T-cell (primary cell): Measurements from ENCODE around the gene NF2. TPM values are rescaled to one million over a fixed set of nuclear protein-coding genes. Genes with fewer than 3 reads are reported as not detected.
A peak's percentile ranks its signal among the peaks of the same experiment; 100 is the strongest.
"Not testable (repeated sequence)": the region's sequence is repeated elsewhere in the genome, so short reads cannot be mapped to it uniquely, and the experiment has no call there.

ENCODE experiments used
- ATAC-seq, 4 experiments: fragments of 200-7000 bp in 3 of 4; fragments of 150-1000 bp in 1 of 4; cut with Tn5 transposase; replicated peaks in 1 of 4; 1 replicate in 3 of 4; 2 replicates in 1 of 4; pipeline ENCODE4 v1.10.0; 2021; ENCODE audit warnings: moderate library complexity in 3 of 4, mild to moderate bottlenecking in 2 of 4, moderate number of reproducible peaks in 1 of 4
- CTCF ChIA-PET, 2 donors: fragments of 300-600 bp; sonication (Branson Sonifier 250); formaldehyde crosslinking; loops; one replicate each; lab custom pipeline; 2022; ENCODE audit warnings: antibody characterized with exemption in 2 of 2; lab: Charles Lee
- POLR2A ChIA-PET, 2 donors: fragments of 300-600 bp; sonication (Branson Sonifier 250); formaldehyde crosslinking; loops; one replicate each; lab custom pipeline; 2022; ENCODE audit warnings: antibody characterized with exemption in 2 of 2; lab: Charles Lee
- DNase-seq, 35 experiments: peaks; one replicate each; pipeline versions ENCODE4 v3.0.0 to v3.0.0-alpha.2; 2013 to 2023
- H3K27ac ChIP-seq: one replicate; pipeline ENCODE4 v1.5.1; 2013; ENCODE audit warnings: low read length
- H3K27me3 ChIP-seq, 2 experiments: replicated peaks in 1 of 2; 1 replicate in 1 of 2; 2 replicates in 1 of 2; pipeline versions ENCODE4 v1.6.1 to v1.7.0; 2013; ENCODE audit warnings: low read length in 1 of 2, mixed read lengths in 1 of 2; ENCODE audit not compliant: control insufficient read depth in 2 of 2, insufficient read depth in 2 of 2; ENCODE audit errors: extremely low read depth in 1 of 2
- H3K36me3 ChIP-seq, 2 donors: 1 replicate in 1 of 2; 2 replicates in 1 of 2; pipeline versions ENCODE4 v1.6.1 to v1.7.0; 2013; ENCODE audit warnings: low read length in 1 of 2; ENCODE audit not compliant: control insufficient read depth in 2 of 2, insufficient read depth in 1 of 2; ENCODE audit errors: extremely low read depth in 1 of 2
- H3K4me1 ChIP-seq, 2 experiments: 1 replicate in 1 of 2; 2 replicates in 1 of 2; pipeline versions ENCODE4 v1.6.1 to v1.7.0; 2013; ENCODE audit warnings: low read length in 2 of 2, mixed read lengths in 1 of 2; ENCODE audit not compliant: insufficient read depth in 2 of 2, control insufficient read depth in 1 of 2; ENCODE audit errors: extremely low read depth in 1 of 2
- H3K4me3 ChIP-seq, 2 donors: 1 replicate in 1 of 2; 2 replicates in 1 of 2; pipeline versions ENCODE4 v1.5.1 to v1.7.0; 2013; ENCODE audit warnings: mild to moderate bottlenecking in 2 of 2, low read length in 1 of 2, moderate library complexity in 1 of 2; ENCODE audit not compliant: control insufficient read depth in 1 of 2; ENCODE audit errors: extremely low read depth in 1 of 2
- H3K9me3 ChIP-seq: 2 replicates; pipeline ENCODE4 v1.7.0; 2013
- H3K27ac Mint-ChIP-seq, 2 donors: one replicate each; pipeline ENCODE4 v1.8.0; 2020 to 2021; ENCODE audit warnings: mild to moderate bottlenecking in 2 of 2, mixed read lengths in 2 of 2
- H3K27me3 Mint-ChIP-seq, 2 donors: one replicate each; pipeline ENCODE4 v1.8.0; 2021 to 2022; ENCODE audit warnings: mixed read lengths in 2 of 2
- H3K36me3 Mint-ChIP-seq: one replicate; pipeline ENCODE4 v1.8.0; 2021; ENCODE audit warnings: mixed read lengths
- H3K4me1 Mint-ChIP-seq, 3 donors: one replicate each; pipeline ENCODE4 v1.8.0; 2020 to 2022; ENCODE audit warnings: mixed read lengths in 3 of 3, mild to moderate bottlenecking in 1 of 3
- H3K4me3 Mint-ChIP-seq, 3 donors: one replicate each; pipeline ENCODE4 v1.8.0; 2020 to 2022; ENCODE audit warnings: mild to moderate bottlenecking in 3 of 3, mixed read lengths in 3 of 3, moderate library complexity in 3 of 3
- H3K9me3 Mint-ChIP-seq, 3 donors: one replicate each; pipeline ENCODE4 v1.8.0; 2020 to 2022; ENCODE audit warnings: mixed read lengths in 3 of 3
- WGBS: methylation state at CpG from one replicate; pipeline ENCODE4 v1.1.5; 2013; ENCODE audit warnings: missing lambda C conversion rate; ENCODE audit not compliant: insufficient coverage; 5-methylcytosine and 5-hydroxymethylcytosine counted together
- total RNA-seq, 35 experiments: library from RNA in 6 of 35; stranded (reverse) in 6 of 35; fragments of 120-200 nt in 1 of 35; gene quantifications; one replicate each; pipeline versions ENCODE4 v1.2.1 to v1.2.4 and lab custom pipeline; 2013 to 2026

The NF2 gene
- total RNA-seq, 5 donors from 2014 or later (not counting 1 experiment from before 2014, with no cell fraction given): 26.1 to 33.4 (median 31.9) TPM

GRCh38 chr22:29580200-29580810, 23.1 kb upstream of the NF2 start:
- peak overlapping the region; percentile 62 for H3K27ac ChIP-seq
- DNase-seq: peak in 3 of 35 experiments; percentile 3 to 11 (median 11)
- Mint-ChIP-seq H3K4me1 (peaks cover 16 to 24% (median 17%) of the 10 kb centered on the region in 3 donors), H3K9me3 (no peaks in the 10 kb centered on the region), H3K27ac (peak overlapping the region; percentile 78 to 86), H3K4me3 (peak overlapping the region; percentile 87 to 96 (median 90)), H3K27me3 (no peaks in the 10 kb centered on the region), H3K36me3 (no peaks in the 10 kb centered on the region)
- H3K4me1 ChIP-seq: peaks cover 0 to 16% of the 10 kb centered on the region in 2 experiments
- 33% methylated on average over 7 of the region's 8 CpGs for WGBS
- ATAC-seq: peak in 3 of 4 experiments; percentile 16 to 27 (median 26)
- ChIA-PET CTCF (no interaction called here), POLR2A (no interaction called here)
- no peaks in the 10 kb centered on the region for H3K9me3 ChIP-seq
- peak overlapping the region; percentile 72 to 75 for H3K4me3 ChIP-seq
- no peaks in the 10 kb centered on the region for H3K36me3 ChIP-seq
- no peaks in the 10 kb centered on the region for H3K27me3 ChIP-seq

- no peak overlapping the region for H3K27ac ChIP-seq
- DNase-seq (no peak), ATAC-seq (no peak)
- peaks cover 0 to 16% of the 10 kb centered on the region in 2 experiments for H3K4me1 ChIP-seq
- H3K4me1 Mint-ChIP-seq: peaks cover 16 to 24% (median 17%) of the 10 kb centered on the region in 3 donors
- 98% methylated on average over 7 of the region's 12 CpGs for WGBS
- H3K27me3 ChIP-seq: no peaks in the 10 kb centered on the region
- H3K27me3 Mint-ChIP-seq: no peaks in the 10 kb centered on the region
- peak overlapping the region; percentile 80 to 91 for H3K27ac Mint-ChIP-seq
- no peaks in the 10 kb centered on the region for H3K9me3 ChIP-seq
- peak overlapping the region; percentile 87 to 96 (median 90) for H3K4me3 Mint-ChIP-seq
- ChIA-PET POLR2A (no interaction called here), CTCF (interaction anchor here in 1 of 2 donors (0.6 kb wide), 1 partner anchor 687 kb away, joined by 5 read pairs; no protein-coding TSS in a partner anchor)
- H3K36me3 ChIP-seq: no peaks in the 10 kb centered on the region
- H3K9me3 Mint-ChIP-seq: no peaks in the 10 kb centered on the region
- H3K4me3 ChIP-seq: peak overlapping the region in 1 of 2 donors; percentile 5
- H3K36me3 Mint-ChIP-seq: no peaks in the 10 kb centered on the region
Observed at GRCh38 chr22:29581799-29582198, 21.6 kb upstream of the NF2 start.

GRCh38 chr22:29584975-29585374, 18.5 kb upstream of the NF2 start:
- CTCF ChIA-PET: no interaction called here
- POLR2A ChIA-PET: no interaction called here
- WGBS: 92% methylated on average over 2 of the region's 5 CpGs
- Mint-ChIP-seq H3K27ac (no peak overlapping the region), H3K4me1 (peaks cover 16 to 20% (median 16%) of the 10 kb centered on the region in 3 donors), H3K4me3 (no peak overlapping the region), H3K9me3 (no peaks in the 10 kb centered on the region), H3K36me3 (no peaks in the 10 kb centered on the region), H3K27me3 (no peaks in the 10 kb centered on the region)
- no peak overlapping the region for H3K4me3 ChIP-seq
- ATAC-seq (no peak), DNase-seq (no peak)
- H3K9me3 ChIP-seq: no peaks in the 10 kb centered on the region
- H3K36me3 ChIP-seq: no peaks in the 10 kb centered on the region
- peaks cover 0 to 15% of the 10 kb centered on the region in 2 experiments for H3K4me1 ChIP-seq
- H3K27me3 ChIP-seq: no peaks in the 10 kb centered on the region
- H3K27ac ChIP-seq: no peak overlapping the region

GRCh38 chr22:29586193-29586705, 17.2 kb upstream of the NF2 start:
- POLR2A ChIA-PET, H3K4me3 ChIP-seq, H3K27me3 Mint-ChIP-seq, DNase-seq, ATAC-seq, H3K9me3 ChIP-seq, H3K4me3 Mint-ChIP-seq, H3K27ac Mint-ChIP-seq, H3K27ac ChIP-seq, H3K27me3 ChIP-seq, H3K36me3 Mint-ChIP-seq, H3K36me3 ChIP-seq, H3K9me3 Mint-ChIP-seq: not testable (repeated sequence)
- WGBS: 89% methylated on average over 1 of the region's 4 CpGs
- H3K4me1 Mint-ChIP-seq: peaks cover 16 to 17% (median 16%) of the 10 kb centered on the region in 3 donors
- CTCF ChIA-PET: interaction anchor here (0.6 to 1.0 kb wide), 4 partner anchors 8 to 18 kb away, joined by 3 to 5 read pairs (median 3); no protein-coding TSS in a partner anchor
- peaks cover 3 to 13% of the 10 kb centered on the region in 2 experiments for H3K4me1 ChIP-seq

- Histone ChIP-seq H3K27me3 (no peaks in the 10 kb centered on the region), H3K4me3 (no peak overlapping the region), H3K9me3 (no peaks in the 10 kb centered on the region), H3K4me1 (peaks cover 3 to 7% of the 10 kb centered on the region in 2 experiments), H3K36me3 (no peaks in the 10 kb centered on the region), H3K27ac (no peak overlapping the region)
- POLR2A ChIA-PET: interaction anchor here in 1 of 2 donors (0.6 kb wide), 2 partner anchors 35 to 181 kb away, joined by 3 read pairs; partner anchors contain the start of gene THOC5
- no peak for ATAC-seq
- Mint-ChIP-seq H3K36me3 (no peaks in the 10 kb centered on the region), H3K27me3 (no peaks in the 10 kb centered on the region), H3K4me3 (no peak overlapping the region), H3K9me3 (no peaks in the 10 kb centered on the region), H3K4me1 (peaks cover 8 to 11% (median 10%) of the 10 kb centered on the region in 3 donors), H3K27ac (no peak overlapping the region)
- no peak for DNase-seq
- WGBS: 88% methylated on average over 9 of the region's 9 CpGs
- CTCF ChIA-PET: interaction anchor here (0.6 to 1.1 kb wide), 6 partner anchors 9 to 1212 kb away, joined by 3 to 6 read pairs (median 4); no protein-coding TSS in a partner anchor
Observed at GRCh38 chr22:29587938-29588699, 15.3 kb upstream of the NF2 start.

- Mint-ChIP-seq H3K36me3 (no peaks in the 10 kb centered on the region), H3K27me3 (no peaks in the 10 kb centered on the region), H3K27ac (no peak overlapping the region), H3K4me1 (peaks cover 8 to 11% (median 10%) of the 10 kb centered on the region in 3 donors), H3K4me3 (no peak overlapping the region), H3K9me3 (no peaks in the 10 kb centered on the region)
- Histone ChIP-seq H3K4me3 (no peak overlapping the region), H3K27ac (no peak overlapping the region), H3K36me3 (no peaks in the 10 kb centered on the region), H3K27me3 (no peaks in the 10 kb centered on the region), H3K9me3 (no peaks in the 10 kb centered on the region), H3K4me1 (peaks cover 3 to 7% of the 10 kb centered on the region in 2 experiments)
- no peak for DNase-seq
- POLR2A ChIA-PET: interaction anchor here in 1 of 2 donors (0.5 kb wide), 1 partner anchor 113 kb away, joined by 4 read pairs; no protein-coding TSS in a partner anchor
- CTCF ChIA-PET: interaction anchor here in 1 of 2 donors (2.2 kb wide), 1 partner anchor 10 kb away, joined by 11 read pairs; the partner anchor contains the start of gene NF2
- no peak for ATAC-seq
- WGBS: 85% methylated on average over 2 of the region's 4 CpGs
Observed at GRCh38 chr22:29593923-29594322, 9.5 kb upstream of the NF2 start.
